Adrenal gland (tissue), 12 donors: ENCODE results near the gene TTF2. TPM values are rescaled to one million over a fixed set of nuclear protein-coding genes. Genes with fewer than 3 reads are reported as not detected.

Source experiments
- DNase-seq, 7 donors: peaks; one replicate each; pipeline ENCODE4 v3.0.0-alpha.2; 2019 to 2020
- H3K27ac ChIP-seq, 5 donors: fragments of 200-600 bp; sonication (generic) in 4 of 5; 1 replicate in 3 of 5; 2 replicates in 2 of 5; pipeline versions ENCODE4 v1.5.1 to v1.8.0; 2016 to 2020; ENCODE audit warnings: mild to moderate bottlenecking in 1 of 5
- H3K27me3 ChIP-seq: fragments of 200-600 bp; 2 replicates; pipeline ENCODE4 v1.8.0; 2021
- H3K36me3 ChIP-seq, 2 donors: fragments of 200-600 bp; replicated peaks in 1 of 2; 1 replicate in 1 of 2; 2 replicates in 1 of 2; pipeline versions ENCODE4 v1.5.1 to v1.8.0; 2018 to 2022
- H3K4me1 ChIP-seq, 2 donors: fragments of 200-600 bp; replicated peaks in 1 of 2; 1 replicate in 1 of 2; 2 replicates in 1 of 2; pipeline versions ENCODE4 v1.5.1 to v1.8.0; 2018 to 2021
- H3K4me3 ChIP-seq, 4 donors: fragments of 200-600 bp; sonication (generic) in 3 of 4; one replicate each; pipeline ENCODE4 v1.5.1; 2016 to 2018
- H3K9me3 ChIP-seq, 3 donors: fragments of 200-600 bp; sonication (generic) in 1 of 3; replicated peaks in 1 of 3; 1 replicate in 2 of 3; 2 replicates in 1 of 3; pipeline versions ENCODE4 v1.5.1 to v1.8.0; 2016 to 2021
- POLR2A ChIP-seq, 2 donors: fragments of 450-650 bp; IDR thresholded peaks; one replicate each; pipeline ENCODE4 v1.6.1; 2017; ENCODE audit warnings: antibody characterized with exemption in 2 of 2, mild to moderate bottlenecking in 2 of 2, moderate library complexity in 1 of 2
- WGBS, 4 donors: extraction: QIAGEN DNeasy Blood & Tissue Kit in 2 of 4; methylation state at CpG; one replicate each; pipeline versions ENCODE4 v1.1.5 to v1.1.7; 2013 to 2017; 5-methylcytosine and 5-hydroxymethylcytosine counted together
- intact Hi-C, 2 donors: fragments of 100-400 bp; cut with DNase I; formaldehyde crosslinking; loops; one replicate each; pipeline versions ENCODE4 v1.14.1 to v1.15.0; 2022 to 2023
- polyA plus RNA-seq, 3 donors: library from polyadenylated mRNA; stranded (reverse); fragments of 200-250 nt in 2 of 3; fragments of 350-450 nt in 1 of 3; fragmentation: Illumina TruSeq in 1 of 3; extraction: RNeasy Lipid Tissue Mini Kit (QIAGEN cat#74804) in 1 of 3; gene quantifications; one replicate each; pipeline ENCODE4 v1.2.3, GENCODE V29; 2013 to 2014
- total RNA-seq, 9 donors: library from RNA; depleted of rRNA in 4 of 9; stranded (reverse); fragments of >200 nt in 4 of 9; fragments of 120-200 nt in 1 of 9; fragmentation: NEBNext Ultra II Directional in 1 of 9; extraction: Animal tissue kit (Norgen Biotek cat#: 25700) in 1 of 9; gene quantifications; one replicate each; pipeline versions ENCODE4 v1.1.0 to v1.2.4, GENCODE V29; 2013 to 2023
- TF ChIP-seq, protein P1 (sequence below), 6 experiments: fragments of 450-650 bp in 4 of 6; fragments of 200-600 bp in 2 of 6; sonication (generic) in 1 of 6; IDR thresholded peaks; 1 replicate in 5 of 6; 2 replicates in 1 of 6; pipeline versions ENCODE4 v1.5.1 to v1.8.0; 2016 to 2021; ENCODE audit warnings: antibody characterized with exemption in 6 of 6, mild to moderate bottlenecking in 2 of 6, moderate library complexity in 1 of 6
- donor health status: healthy with polysubstance abuse.
- donor health status: Bipolar disorder and iron deficiency.
- donor health status: DM: yes; HTN: yes; CAD: no.
- donor health status: DM: no; HTN: no; CAD: no.
- donor health status: DM: no; HTN: no; CAD: no.
- donor health status: DM: yes; HTN: yes; CAD: no.

TTF2 gene
- total and polyA plus RNA-seq, 12 donors = 3.5 to 28.2 (median 19.2) TPM

DNA sequence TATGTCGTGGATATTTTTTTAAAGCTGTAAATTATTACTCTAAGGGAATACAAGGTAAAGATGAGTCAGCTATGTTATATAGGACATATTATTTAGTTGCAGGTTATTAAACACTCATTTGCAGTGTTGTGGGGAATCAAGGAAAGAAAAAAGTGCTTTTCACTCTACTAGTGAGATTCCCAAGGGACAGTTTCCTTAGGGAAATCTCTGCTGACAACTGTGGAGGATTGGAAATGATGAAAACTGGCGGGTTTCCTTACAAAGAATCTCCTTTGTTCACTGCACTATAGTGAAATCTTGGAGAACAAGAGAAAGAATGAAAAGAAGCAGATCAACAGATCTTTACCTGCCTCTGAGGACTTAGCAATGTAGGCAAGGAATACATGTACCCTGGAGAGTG, 85.9 kb downstream of the TTF2 start:
- Histone ChIP-seq H3K36me3 (no peaks in the 10 kb centered on the region), H3K27ac (no peak overlapping the region), H3K27me3 (no peaks in the 10 kb centered on the region), H3K9me3 (no peaks in the 10 kb centered on the region), H3K4me3 (no peak overlapping the region), H3K4me1 (no peaks in the 10 kb centered on the region)
- DNase-seq = no peak
- intact Hi-C loops = no loop called here
- 79 to 88% (median 83%) methylated on average over 2 of the region's 2 CpGs for WGBS, 4 donors
- no peak for TF ChIP-seq POLR2A (IDR thresholded peaks at IDR 0.05)
- TF ChIP-seq, protein P1, sequence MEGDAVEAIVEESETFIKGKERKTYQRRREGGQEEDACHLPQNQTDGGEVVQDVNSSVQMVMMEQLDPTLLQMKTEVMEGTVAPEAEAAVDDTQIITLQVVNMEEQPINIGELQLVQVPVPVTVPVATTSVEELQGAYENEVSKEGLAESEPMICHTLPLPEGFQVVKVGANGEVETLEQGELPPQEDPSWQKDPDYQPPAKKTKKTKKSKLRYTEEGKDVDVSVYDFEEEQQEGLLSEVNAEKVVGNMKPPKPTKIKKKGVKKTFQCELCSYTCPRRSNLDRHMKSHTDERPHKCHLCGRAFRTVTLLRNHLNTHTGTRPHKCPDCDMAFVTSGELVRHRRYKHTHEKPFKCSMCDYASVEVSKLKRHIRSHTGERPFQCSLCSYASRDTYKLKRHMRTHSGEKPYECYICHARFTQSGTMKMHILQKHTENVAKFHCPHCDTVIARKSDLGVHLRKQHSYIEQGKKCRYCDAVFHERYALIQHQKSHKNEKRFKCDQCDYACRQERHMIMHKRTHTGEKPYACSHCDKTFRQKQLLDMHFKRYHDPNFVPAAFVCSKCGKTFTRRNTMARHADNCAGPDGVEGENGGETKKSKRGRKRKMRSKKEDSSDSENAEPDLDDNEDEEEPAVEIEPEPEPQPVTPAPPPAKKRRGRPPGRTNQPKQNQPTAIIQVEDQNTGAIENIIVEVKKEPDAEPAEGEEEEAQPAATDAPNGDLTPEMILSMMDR (IDR thresholded peaks at IDR 0.05) = no peak

DNA sequence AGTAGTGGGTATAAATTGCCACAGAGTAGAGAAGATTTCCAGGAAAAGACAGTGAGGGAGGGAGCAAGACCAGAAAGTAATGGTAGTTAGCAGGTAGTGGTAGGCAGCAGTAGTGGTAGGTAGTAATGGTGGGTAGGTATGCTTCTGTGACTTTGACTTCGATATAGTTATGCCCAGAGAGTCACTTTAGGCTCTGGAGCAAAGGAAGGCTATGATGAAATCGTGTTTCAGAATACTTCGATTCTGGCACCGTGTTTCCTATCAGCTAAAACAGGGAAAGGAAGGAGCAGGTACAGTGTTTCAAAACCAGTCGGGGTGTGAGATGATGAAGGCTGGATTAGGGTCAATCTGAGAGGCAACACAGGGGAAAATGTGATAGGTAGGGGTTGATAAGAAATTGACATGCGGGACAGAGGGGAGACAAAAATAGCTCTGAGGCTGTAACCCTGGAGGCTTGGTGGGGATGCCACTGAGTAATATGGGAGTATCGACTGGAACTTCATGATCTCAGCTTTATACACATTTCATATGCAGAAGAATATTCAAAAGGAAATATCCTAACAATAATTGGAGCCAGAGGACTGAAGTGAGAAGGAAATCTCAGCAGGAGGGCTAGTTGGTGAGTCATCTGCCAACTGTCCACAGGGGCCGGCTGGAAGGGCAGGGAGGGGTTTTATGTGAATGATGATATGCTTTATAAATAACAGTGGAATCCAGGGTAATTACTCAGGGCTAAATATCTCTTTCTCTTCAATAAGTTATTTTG, 86.6 kb downstream of the TTF2 start:
- Histone ChIP-seq H3K27ac (no peak overlapping the region), H3K36me3 (no peaks in the 10 kb centered on the region), H3K9me3 (no peaks in the 10 kb centered on the region), H3K27me3 (no peaks in the 10 kb centered on the region), H3K4me3 (no peak overlapping the region), H3K4me1 (no peaks in the 10 kb centered on the region)
- intact Hi-C loops = no loop called here
- no peak for DNase-seq
- 70 to 74% (median 71%) methylated on average over 8 of the region's 8 CpGs for WGBS, 4 donors
- TF ChIP-seq POLR2A (IDR thresholded peaks at IDR 0.05) = no peak
- TF ChIP-seq, protein P1 (IDR thresholded peaks at IDR 0.05) = no peak

DNA sequence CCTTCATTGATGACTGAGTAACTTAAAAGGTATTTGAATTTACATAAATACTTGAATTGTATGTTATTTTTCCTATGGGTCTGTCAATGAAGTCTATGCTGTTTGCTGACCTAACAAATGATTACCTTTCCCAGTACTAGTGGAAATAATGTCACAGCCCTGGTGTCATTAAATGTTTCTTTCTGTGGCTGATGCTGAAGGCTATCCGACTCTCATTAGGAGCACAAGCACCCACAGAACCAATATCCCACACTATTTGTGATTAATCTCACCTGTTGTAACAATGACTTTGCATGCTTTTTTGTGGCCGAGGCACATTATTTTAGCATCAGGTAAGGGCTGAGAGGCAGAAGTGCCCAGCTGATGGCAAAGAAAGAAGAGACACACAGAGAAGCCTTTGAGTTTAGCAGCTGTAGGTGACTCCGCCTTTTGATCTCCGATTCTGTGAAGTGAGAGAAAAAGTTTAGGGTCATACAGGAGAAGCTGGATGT, 87.3 kb downstream of the TTF2 start:
- Histone ChIP-seq H3K36me3 (no peaks in the 10 kb centered on the region), H3K27ac (no peak overlapping the region), H3K27me3 (no peaks in the 10 kb centered on the region), H3K4me1 (no peaks in the 10 kb centered on the region), H3K9me3 (no peaks in the 10 kb centered on the region), H3K4me3 (no peak overlapping the region)
- DNase-seq = no peak
- TF ChIP-seq POLR2A (IDR thresholded peaks at IDR 0.05) = no peak
- TF ChIP-seq, protein P1 (IDR thresholded peaks at IDR 0.05) = no peak
- intact Hi-C loops = no loop called here
- 67 to 91% (median 71%) methylated on average over 4 of the region's 4 CpGs for WGBS, 4 donors

DNA sequence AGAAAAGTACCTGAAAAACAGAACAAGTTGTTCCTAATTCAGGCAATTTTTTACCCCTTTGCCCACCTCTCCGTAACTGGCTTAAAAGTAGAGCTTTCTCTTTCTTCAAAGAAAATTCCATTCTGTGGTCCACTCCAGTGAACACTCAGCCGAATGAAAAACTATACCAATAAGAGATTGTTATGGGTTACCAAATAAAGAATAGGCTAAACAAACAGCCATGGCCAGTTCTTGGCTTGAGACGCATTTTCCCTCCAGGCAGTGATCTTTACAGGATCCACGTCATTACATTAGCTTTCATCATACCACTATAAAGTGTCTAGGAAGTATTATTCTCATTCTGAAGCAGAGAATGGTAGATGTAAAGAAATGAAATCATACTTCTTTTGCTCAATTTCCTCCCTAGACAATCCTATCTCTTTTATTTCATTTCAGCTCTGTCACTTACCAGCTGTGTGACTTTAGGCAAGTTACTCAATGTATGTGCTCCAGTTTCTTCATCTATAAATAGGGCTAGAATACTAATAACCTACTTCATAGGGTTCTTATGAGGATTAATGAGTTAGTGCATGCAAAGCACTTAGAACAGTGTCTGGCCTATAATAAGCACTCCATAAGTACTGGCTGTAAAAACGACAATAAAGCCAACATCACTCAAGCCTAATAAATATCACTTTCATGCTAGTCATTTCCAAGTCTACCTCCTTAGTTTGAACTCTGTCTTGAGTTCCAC, 87.9 kb downstream of the TTF2 start:
- intact Hi-C loops = no loop called here
- Histone ChIP-seq H3K27ac (no peak overlapping the region), H3K27me3 (no peaks in the 10 kb centered on the region), H3K9me3 (no peaks in the 10 kb centered on the region), H3K4me3 (no peak overlapping the region), H3K36me3 (no peaks in the 10 kb centered on the region), H3K4me1 (no peaks in the 10 kb centered on the region)
- TF ChIP-seq, protein P1 (IDR thresholded peaks at IDR 0.05) = no peak
- TF ChIP-seq POLR2A (IDR thresholded peaks at IDR 0.05) = no peak
- no peak for DNase-seq
- 69 to 87% (median 84%) methylated on average over 5 of the region's 5 CpGs for WGBS, 4 donors
